Stimulated activated naive CD4-positive, alpha-beta T cell treated with Interleukin-2 at 50 U/mL for 16 hours (primary cell): ENCODE data around the gene IGLL5.

ENCODE experiments used
- DNase-seq: peaks from one replicate; lab custom pipeline; 2025; lab: John Stamatoyannopoulos, UW

IGLL5 gene

DNA sequence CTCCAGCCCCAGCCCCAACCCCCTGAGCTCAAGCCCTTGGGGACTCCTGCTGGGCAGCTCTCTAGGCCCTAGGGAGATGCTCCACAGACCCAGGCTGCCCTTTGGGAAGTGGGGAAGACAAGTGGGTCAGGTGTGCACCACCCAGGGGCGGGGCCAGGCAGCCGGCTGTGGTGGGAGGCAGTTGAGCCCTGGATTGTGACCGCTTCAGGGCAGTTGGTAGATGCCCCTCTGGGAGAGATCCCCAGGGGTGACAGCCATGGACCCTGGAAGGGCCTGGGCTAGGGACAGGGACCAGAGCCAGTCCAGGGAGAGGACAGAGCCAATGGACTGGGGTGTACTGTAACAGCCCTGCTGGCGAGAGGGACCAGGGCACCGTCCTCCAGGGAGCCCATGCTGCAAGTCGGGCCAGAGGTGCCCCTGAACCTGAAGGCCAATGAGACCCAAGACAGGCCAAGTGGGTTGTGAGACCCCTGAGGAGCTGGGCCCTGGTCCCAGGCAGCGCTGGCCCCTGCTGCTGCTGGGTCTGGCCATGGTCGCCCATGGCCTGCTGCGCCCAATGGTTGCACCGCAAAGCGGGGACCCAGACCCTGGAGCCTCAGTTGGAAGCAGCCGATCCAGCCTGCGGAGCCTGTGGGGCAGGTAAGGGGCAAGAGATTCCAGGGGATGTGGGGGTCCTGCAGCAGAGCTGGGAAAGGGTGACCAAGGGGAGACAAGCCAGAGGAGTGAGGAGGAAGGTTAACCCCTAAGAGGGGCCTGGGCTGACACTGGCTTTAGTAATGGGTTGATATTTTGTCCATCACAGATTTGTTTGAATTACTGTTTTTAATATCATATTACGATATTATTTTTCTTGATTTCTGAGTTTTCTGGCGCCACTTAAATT lies at the start of gene IGLL5:
IGLL5 (plus strand) TSS at position 196 of the 883 bp plus-strand sequence; CDS start at position 434, 238 bp downstream.
- DNase-seq = no peak

DNA sequence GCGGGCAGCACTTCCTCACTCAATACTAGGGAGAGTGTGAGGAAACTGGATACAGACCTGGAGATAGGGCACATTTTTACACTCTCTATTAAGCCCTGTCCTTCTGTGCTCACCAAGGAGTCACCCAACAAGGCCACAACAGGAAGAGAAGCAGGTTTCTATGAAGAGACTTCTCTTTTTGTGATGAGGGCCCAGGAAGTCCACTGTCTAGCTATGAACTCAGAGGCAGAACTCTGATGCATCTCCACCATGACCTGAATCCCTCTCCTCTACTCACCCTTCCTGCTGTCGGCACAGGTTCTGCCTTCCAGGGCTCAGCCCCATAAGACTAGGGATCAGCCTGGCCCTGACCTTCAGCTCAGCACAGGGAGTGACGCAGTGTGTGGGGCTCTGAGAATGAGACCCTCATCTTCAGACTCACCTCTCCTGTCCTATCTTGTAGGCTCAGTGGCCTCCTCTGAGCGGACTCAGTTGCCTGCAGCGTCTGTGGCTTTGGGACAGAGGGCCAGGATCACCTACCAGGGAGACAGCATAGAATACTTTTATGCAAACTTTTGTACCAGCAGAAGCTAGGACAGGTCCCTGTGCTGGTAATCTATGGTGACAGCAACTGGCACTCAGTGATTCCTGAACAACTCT lies 49.3 kb upstream of the IGLL5 start:
- no peak for DNase-seq

DNA sequence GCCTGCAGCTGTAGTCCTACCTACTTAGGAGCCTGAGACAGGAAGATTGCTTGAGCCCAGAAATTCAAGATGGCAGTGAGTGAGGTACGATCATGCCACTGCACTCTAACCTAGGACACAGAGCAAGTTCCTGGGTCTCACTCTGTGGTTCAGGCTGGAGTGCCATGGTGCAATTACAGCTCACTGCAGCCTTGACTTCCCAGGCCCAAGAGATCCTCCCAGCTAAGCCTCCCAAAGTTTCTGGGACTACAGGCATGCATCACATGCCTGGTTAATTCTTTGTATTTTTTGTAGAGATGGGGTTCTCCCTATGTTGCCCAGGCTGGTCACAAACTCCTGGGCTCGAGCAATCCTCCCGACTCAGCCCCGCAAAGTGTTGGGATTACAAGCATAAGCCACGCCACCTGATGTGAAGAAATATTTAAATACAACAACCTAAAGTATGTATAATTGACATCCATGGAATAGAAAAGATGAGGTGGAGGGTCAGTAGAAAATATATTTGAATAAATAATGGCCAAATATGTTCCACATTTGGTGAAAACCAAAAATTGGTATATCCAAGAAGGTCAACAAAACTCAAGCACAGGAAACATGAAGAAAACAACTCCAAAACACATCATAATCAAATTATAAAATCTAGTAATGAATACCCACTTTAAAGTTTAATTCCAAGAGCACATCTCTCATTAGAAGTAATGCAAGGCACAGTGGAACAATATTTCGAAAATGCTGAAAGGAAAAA lies 47.9 kb upstream of the IGLL5 start:
- DNase-seq = no peak

DNA sequence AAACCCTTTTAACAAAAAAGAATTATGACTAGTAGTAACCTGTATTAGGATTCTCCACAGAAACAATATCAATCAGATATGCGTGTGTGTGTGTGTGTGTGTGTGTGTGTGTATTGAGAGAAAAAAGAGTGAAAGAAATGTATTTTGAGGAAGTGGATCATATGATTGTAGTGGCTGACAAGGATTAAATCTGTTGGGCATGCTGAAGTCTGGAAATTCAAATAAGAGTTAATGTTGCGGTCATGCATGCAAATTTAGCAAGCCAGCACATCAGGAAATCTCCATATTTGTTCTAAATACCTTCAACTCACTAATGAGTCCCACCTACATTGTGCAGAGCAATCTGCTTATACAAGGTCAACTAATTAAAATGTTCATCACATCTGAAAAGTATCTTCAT lies 46.8 kb upstream of the IGLL5 start:
- DNase-seq = no peak

DNA sequence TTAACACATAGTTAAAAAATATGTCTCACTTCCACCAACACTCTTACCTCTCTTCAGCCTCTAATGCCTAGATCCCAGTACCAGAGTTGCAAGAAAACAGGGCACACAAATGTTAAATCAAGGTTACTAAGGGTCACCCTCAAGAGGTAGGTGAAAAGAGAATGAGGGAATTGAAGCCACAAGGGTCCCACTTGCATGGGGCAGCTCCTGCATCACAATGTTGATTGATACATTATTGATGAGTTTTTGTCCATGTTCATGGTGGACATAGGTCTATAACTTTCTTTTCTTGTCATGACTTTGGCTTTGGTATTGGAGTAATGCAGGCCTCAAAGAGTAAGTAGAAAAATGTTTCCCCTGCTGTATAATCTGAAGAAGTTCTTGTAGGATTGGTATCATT lies 46.0 kb upstream of the IGLL5 start:
- no peak for DNase-seq

GRCh38 chr22:22842085-22842484 lies 45.5 kb upstream of the IGLL5 start:
- no peak for DNase-seq

- DNase-seq = no peak
Measured at GRCh38 chr22:22843848-22844247, 43.8 kb upstream of the IGLL5 start.

DNA sequence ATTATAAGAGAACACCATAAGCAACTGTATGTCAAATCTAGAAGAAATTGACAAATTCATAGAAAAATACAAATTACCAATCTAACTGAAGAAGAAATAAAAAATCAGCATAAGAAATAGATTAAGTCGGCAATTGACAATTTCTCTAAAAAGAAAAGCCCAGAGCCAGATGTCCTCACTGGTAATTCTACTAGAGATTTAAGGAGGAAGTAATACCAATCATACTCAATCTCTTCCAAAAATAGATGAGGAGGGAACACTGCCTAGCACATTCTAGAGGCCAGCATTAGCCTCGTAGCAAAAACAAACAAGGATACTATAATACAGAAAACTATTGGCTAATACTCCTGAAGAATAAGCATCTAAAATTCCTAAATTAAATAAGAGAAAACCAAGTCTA lies 40.4 kb upstream of the IGLL5 start:
- no peak for DNase-seq

- DNase-seq = peak; percentile 58
Measured at GRCh38 chr22:22848364-22848866, 39.2 kb upstream of the IGLL5 start.

DNA sequence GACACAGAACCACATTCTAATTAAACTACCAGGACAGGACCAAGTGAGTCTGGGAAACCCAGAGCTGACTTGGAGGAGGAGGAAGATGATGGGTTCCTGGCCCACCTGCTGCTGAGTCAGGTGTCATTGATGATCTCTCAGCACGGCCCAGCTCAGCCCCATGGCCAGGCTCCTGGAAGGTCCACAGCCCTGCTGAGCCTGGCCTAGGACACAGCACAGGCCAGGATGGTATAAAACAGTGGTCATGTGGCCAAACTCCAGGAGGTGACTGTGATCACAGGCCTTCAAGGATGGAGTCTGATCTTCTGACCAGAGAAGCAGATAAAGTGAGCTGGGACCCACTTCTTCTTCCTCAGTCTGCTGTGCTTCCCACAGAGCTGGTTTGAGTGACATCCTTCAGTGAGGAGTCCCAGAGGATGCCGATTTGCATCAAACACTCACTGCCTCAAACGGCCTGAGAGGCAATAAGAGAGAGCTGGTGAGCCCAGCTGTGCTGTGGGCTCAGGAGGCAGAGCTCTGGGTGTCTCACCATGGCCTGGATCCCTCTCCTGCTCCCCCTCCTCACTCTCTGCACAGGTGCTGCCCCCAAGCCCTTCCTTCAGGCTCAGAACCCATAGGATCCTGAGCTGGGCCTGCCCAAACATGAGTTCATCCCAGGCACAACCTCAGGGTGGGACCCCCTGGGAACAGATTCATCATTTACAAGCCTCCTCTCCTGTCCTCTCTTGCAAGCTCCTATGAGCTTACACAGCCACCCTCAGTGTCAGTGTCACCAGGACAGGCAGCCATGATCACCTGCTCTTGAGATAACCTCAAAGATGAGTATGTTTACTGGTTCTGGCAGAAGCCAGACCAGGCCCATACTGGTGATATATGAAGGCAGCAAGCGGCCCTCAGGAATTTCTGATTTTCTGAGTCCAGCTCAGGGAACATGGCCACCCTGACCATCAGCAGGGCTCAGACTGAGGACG lies 37.7 kb upstream of the IGLL5 start:
- no peak for DNase-seq

DNA sequence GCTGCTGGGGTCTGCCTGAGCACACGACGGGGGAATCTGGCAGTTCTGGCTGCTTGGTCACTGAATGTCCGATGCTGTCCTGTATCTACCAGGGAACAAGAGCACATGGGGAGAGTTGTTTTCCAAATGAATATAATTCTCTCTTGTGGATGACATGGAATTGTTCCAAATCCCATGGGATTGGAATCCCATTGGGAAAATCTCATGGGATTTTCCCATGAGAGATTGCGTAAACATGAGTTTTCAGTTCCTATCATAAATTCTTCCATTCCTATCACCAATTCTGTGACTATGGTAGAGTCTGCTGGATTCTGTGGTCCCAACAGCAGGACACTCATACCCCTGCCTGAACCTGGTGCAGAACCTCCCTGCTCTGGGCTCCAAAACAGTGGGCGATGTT lies 35.6 kb upstream of the IGLL5 start:
- no peak for DNase-seq

GRCh38 chr22:22853713-22854112 lies 33.9 kb upstream of the IGLL5 start:
- DNase-seq = no peak

- DNase-seq = no peak
Measured at GRCh38 chr22:22854466-22854865, 33.1 kb upstream of the IGLL5 start.

GRCh38 chr22:22855085-22855484 lies 32.5 kb upstream of the IGLL5 start:
- DNase-seq = no peak

DNA sequence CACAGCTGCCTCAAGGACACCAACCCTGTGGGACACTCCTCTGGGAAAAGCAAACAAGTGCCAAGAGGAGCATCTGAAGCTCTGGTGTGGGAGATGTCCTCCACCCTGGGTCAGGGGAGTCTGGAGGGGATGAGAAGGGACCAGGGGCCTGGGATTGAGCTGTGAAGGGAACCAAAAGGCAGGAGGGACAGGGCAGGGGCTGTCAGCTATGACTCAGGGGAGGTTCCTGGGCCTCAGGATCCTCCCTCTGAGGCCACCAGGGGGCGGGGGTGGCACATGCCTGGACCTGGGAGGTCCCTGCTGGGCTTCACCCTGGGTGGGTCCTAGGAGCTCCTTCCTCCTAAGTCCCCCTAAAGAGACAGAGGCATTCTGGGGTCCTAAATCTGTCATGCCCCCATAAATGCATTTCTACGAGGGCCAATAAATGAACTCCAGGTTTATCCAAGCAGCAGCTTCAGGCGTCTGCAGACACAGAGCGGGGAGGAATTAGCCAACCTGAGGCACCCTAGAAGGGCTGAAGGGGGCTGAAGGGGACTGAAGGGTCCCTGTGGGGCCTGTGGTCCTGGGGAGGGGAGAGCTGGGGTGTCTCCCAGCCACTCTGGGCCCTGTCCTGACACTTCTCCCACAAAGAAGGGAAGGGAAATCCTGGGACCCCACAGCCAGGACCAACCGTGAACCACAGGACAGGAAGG lies 31.9 kb upstream of the IGLL5 start:
- no peak for DNase-seq

DNA sequence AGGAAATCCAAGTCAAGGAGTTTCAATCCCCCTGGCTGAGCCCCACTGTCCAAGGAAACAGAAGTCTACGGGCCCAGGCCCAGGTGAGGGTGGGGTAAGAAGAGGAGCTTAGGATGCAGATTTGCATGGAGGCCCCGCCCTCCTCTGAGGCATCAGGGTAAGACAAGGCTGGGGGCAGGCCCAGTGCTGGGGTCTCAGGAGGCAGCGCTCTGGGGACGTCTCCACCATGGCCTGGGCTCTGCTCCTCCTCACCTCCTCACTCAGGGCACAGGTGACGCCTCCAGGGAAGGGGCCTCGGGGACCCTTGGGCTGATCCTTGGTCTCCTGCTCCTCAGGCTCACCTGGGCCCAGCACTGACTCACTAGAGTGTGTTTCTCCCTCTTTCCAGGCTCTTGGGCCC lies 31.3 kb upstream of the IGLL5 start:
- DNase-seq = no peak

- no peak for DNase-seq
Measured at GRCh38 chr22:22856885-22857606, 30.6 kb upstream of the IGLL5 start.

DNA sequence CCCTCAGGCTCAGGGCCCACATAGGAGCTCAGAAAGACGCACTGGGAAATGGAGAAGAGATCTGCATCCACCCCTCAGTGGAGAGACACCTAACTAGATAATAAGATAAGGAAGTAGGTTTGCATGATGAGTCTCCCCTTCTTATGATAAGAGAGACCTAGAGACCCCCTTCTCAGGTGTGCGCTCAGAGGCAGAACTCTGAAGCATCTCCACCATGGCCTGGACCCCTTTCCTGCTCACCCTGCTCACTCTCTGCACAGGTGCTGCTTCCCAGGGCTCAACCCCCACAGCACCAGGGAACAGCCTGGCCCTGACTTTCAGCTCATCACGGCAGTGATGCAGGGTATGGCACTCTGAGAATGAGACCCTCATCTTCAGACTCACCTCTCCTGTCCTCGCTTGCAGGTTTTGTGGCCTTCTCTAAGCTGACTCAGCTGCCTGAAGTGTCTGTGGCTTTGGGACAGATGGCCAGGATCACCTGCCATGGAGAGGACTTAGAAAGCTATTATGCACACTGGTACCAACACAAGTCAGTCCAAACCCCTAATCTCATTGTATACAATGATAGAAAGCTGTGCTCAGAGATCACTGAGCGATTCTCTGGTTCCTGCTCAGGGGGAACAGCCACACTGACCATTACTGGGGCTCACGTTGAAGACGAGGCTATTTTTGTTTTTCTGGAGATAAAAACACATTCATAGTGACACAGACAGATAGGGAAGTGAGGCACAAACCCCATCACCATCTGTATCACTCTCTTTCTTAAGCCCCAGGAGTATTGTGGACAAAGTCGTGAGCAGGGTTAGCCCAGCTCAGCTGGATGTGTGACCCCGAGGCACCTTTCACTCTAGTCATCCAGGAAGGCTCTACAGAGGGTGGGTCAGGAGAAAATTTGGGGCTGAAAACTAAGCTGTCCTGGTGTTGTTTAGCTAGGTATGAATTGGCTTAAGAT lies 29.7 kb upstream of the IGLL5 start:
- no peak for DNase-seq

DNA sequence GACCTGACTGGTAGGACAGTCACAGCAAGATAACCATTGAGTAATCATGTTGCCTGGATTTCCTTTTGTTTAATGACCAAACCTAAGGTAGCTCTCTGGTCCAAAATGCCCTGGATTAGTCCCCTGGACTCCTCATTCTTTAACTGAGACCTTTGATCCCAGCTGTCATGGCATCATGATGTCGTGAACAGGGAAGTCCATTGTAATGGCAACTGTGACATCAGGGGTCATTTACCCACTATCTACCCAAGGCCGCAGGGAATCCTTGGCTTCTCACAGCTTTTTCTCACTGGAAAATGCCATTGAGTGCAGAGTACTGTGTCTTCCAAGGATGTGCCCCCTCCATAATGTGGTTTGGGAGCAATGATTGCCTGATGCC lies 29.1 kb upstream of the IGLL5 start:
- DNase-seq = no peak
